ENCODE data around the gene RAET1E.
A peak's percentile ranks its signal among the peaks of the same experiment; 100 is the strongest.
"Not testable (repeated sequence)": the region's sequence is repeated elsewhere in the genome, so short reads cannot be mapped to it uniquely, and the experiment has no call there.

RAET1E gene

GRCh38 chr6:149887343-149887742 is 10.6 kb downstream of the RAET1E start:
- DNase-seq, result no peak

DNA sequence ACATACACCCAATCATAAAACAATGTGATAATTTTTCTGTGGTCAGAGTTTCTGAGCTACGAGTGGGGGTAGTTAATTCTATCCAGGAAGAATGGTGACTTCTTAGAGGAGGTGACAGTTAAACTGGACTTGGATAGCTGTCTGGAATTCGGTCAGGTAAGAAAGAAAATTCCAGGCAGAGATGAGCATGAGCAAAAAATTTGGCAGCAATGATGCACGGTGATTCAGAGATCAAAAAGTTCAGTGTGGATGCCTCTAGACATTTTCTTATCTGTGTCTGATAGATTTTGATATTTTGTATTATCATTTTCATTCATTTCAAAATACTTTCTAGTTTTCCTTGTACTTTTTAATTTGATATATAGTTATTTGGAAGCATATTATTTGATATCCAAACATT is 12.0 kb downstream of the RAET1E start:
- no peak for DNase-seq

GRCh38 chr6:149884617-149885016 is 13.3 kb downstream of the RAET1E start:
- no peak for DNase-seq

DNA sequence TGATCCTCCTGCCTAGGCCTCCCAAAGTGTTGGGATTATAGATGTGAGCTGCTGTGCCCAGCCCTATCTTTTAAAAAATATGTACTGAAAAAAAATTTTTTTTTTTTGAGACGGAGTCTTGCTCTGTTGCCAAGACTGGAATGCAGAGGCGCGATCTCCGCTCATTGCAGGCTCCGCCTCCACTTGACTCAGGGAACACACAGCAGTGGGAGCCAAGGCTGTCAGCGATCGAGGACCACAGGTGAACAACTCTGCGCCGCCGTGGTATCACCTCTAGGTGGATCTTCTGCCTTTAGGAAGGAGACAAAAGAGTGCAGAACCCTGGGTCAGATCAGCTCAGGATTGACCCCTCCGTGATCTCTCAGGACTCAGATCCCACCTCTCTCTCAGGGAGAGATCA is 13.7 kb downstream of the RAET1E start:
- no peak for DNase-seq

GRCh38 chr6:149881860-149882259 is 16.1 kb downstream of the RAET1E start:
- DNase-seq, result no peak

- no peak for DNase-seq
Observed at GRCh38 chr6:149881066-149881766, 16.7 kb downstream of the RAET1E start.

- DNase-seq, result no peak
Observed at GRCh38 chr6:149877659-149878058, 20.3 kb downstream of the RAET1E start.

DNA sequence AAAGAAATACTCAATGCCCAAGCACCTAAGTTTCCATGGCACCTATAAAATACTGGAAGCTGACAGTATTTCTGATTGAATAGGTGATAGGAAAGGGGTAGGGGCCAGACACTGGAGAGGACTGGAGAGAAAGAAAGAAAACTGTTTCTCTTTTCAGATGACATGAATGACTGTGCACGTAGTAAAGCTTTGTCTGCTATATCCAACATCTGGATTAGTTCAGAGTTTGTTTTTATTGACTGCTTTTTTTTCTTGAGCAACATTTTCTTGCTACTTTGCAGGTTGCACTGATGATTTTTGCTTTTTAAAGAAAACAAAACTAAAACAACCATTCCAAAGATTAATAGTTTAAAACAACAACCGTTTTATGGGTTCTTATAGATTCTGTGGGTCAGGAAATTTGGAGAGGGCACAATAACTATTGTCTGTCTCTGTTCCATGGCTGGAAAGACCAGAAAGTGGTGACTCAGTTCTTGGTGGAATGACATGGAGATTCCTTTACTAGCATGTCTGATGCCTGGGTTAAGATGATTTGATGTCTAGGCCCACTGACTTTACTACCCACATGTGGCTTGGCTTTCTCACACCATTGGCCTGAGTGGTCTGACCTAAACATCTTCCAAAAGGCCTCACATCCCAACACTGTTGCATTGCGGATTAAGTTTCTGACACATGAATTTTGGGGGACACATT is 21.5 kb downstream of the RAET1E start:
- no peak for DNase-seq

DNA sequence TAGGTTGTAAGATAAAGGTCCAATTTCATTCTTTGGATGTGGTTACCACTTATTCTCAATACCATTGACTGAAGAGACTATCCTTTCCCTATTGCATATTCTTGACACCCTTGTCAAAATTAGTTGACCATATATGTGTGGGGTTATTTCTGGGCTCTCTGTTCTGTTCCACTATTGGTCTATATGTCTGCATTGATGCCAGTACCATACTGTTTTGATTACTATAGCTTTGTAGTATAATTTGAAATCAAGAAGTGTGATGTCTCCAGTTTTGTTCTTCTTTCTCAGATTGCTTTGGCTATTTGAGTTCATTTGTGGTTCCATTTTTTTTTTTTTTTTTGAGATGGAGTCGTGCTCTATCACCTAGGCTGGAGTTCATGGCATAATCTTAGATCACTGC is 25.7 kb downstream of the RAET1E start:
- DNase-seq, result no peak

DNA sequence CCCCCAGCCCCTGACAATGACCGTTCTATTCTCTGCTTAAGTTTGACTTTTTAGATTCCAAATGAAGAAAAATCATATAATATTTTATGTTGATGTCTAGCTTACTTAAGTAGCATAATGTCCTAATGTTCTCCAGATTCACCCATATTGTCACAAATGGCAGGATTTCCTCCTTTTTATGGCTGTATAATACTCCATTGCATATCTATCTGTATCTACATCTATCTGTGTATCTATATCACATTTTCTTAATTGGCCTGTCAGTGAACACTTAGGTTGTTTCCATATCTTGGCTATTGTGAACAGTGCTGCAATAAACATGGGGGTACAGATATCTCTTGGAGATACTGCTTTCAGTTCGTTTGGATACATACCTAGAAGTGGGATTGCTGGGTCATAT is 26.7 kb downstream of the RAET1E start:
- DNase-seq, result no peak

- DNase-seq, result no peak
Observed at GRCh38 chr6:149869275-149869892, 28.5 kb downstream of the RAET1E start.

DNA sequence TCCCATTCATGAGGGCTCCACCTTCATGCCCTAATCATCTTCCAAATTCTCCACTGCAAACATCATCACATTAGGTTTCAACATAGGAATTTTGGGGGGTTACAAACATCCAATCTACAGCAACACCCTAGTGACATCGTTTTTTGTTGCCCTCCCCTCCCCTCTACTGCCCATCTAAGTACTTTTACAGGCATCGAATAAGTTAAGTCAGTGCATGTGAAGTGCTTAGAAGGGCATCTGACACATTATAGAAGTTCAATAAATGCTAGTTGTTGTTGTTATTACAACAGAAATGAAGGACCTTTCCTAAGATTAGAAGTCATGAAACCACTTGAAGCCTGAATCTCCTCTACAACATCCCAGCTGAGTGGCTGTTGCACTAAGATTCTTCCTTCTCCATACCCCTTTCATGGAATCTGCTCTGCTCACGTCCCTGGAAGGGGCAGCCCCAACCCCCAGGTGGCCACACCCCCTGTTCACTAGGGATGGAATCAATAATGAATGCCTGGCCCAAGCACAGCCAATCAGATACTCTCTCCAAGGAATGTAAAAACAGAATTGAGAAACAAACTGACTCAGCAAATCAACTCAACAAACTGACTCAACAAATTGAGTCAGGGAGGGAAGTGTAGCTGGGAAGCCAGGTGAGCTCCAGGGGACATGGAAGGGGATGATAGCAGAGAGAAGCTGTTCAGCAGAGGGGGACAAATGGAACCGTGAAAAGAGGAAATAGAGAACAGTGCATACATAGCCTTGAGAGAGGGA is 29.9 kb downstream of the RAET1E start:
- DNase-seq, result no peak

GRCh38 chr6:149864578-149865535 is 33.1 kb downstream of the RAET1E start:
- DNase-seq, result peak; percentile 58

DNA sequence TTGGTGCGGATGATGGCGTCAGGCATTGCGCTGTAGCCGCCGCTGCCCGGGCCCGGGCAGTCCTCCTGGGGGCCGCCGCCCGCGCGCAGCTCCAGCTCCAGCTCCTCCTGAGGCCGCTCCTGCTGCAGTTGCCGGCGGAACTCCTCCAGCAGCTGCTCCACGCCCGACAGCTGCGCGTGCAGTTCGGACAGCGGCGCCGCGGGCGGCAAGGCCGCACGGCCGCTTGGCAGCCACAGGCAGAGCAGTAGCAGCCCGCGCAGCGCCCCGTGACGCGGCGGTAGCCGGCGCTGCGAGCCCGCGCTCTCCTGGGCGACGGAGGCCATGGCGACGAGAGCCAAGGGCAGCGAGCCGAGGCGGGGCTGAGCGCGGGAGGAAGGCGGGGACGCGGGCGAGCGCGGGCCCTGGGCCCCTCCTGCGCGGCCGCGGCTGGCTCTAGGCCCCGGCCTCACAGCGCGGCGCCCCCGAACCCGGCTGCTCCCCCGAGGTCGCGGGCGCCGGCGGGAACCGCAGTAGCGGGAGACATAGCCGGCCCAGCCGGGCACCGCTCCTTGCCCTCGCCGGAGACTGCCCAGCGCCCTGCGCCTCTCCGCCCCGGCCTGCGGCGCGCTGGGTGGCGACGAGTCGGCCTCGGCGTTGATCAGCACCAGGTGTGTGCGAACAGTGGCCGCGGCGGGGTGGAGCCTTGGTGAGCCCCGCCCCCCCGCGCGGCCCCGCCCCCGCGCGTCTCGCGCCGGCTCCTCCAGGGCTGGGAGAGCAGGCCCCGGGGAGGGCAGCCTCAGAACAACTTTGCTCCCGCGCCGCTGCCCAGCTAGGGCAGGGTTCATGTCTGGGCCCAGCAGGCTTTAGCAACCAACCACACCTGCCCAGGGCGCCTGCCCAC is 34.0 kb downstream of the RAET1E start, which contains the start of gene LRP11:
Gene LRP11, minus strand, starts transcription at position 662 of the 880 bp plus-strand sequence. Its CDS starts 339 bp downstream, at position 323.
- peak; percentile 45 for DNase-seq

DNA sequence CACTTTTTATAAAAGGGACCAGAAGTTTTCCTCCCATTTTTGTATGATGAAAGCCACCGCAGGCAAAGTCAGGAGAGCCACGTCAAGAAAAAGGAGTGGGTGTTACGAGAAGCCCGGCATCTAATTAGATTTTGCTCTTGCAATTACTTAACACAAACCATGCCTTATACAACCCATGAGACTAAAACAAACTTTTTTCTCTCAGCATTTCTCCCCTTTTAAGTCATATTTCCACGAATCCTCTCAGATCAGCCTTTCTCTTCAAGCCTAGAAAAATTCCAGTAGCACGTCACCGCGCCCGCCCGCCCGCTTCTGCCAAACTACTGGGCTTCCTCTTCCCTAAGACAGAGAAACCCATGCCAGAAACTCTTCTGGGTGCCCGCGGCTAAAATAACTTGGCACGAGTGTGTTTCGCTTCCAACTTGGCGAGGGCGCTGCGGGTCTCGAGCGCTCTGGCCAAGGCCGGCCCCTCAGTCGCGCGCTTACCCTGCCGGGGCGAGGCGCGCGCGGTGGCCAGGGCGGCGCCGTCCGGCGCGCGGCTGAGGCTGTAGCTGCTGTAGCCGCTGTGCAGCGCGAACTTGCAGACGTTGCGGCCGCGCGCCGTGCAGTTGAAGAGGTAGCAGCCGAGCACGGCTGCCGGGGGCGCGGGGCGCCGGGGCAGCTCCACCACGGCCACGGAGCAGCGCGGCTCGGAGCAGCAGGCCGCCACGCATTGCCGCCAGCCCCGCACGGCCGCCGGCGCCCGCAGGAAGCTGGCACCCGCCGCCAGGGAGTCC is 34.8 kb downstream of the RAET1E start:
- no peak for DNase-seq

DNA sequence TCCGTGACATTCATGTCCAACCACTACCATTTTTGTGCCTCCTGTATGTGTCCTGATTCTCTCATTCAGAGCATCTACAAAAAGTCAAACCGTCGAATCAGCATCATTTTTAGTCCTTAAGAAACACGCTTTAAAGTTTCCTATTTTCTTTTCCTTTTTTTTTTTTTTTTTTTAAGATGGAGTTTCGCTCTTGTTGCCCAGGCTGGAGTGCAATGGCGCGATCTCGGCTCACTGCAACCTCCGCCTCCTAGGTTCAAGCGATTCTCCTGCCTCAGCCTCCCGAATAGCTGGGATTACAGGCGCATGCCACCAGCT is 35.5 kb downstream of the RAET1E start:
- DNase-seq, result not testable (repeated sequence)

DNA sequence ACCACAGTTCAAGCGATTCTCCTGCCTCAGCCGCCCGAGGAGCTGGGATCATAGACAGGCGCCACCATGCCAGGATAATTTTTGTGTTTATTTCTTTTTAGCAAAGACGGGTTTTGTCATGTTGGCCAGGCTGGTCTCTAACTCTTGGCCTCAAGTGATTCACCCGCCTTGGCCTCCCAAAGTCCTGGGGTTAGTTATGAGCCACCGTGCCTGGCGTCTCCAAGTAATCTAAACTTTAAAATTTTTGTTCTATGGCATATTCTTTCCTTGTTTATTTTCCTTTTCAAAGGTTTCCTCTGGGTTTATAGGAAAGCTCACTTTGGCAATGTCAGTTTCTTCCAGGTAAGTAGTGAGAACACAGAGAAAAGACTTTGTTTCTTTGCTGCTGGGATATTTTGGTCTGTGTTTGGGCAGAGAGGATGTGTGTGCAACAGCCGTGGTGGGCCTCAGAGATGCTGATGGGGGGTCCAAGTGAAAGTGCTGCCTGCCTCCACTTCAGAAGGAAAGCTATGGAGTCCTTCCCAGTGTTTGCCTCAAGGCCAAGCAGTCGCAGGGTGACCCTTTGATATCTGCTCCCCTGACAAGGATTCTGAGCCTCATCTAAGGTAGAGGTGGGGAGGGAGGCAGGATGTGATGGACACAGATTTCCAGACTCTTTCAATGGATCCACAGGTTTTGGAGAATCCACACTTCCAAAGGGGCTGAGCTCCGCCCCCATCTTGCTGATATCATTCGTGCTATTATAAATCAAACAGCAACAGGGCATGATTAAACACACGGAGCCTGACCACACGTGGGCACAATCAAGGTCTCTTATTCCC is 36.1 kb downstream of the RAET1E start:
- DNase-seq, result no peak

GRCh38 chr6:149860834-149861602 is 36.9 kb downstream of the RAET1E start:
- no peak for DNase-seq

DNA sequence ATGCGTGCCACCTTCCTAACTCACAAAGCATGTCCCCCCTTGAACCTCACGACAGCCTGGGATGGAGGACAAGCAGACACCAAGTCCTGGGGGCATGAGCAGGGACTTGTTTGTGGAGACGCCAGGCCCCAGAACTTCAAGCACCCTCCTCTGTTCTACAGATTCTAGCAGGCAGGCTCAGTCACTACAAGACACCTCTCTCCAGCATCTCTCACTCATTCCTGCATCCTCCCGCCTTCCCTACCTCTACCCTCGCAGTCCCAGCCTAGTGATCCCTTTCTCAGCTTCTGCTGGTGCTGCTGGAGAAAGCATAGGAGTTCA is 37.4 kb downstream of the RAET1E start:
- DNase-seq, result no peak

Measured in NCI-H1436 treated with DMSO at 0.1 percent for 48 hours (cell line).